Fibroblast of skin of scalp (primary cell): ENCODE data around the gene TRIM54.
A peak's percentile ranks its signal among the peaks of the same experiment; 100 is the strongest.
"Not testable (repeated sequence)": the region's sequence is repeated elsewhere in the genome, so short reads cannot be mapped to it uniquely, and the experiment has no call there.

ENCODE experiments used
- DNase-seq: peaks from one replicate; pipeline ENCODE4 v3.0.0-alpha.2; 2013

TRIM54 gene

GRCh38 chr2:27256855-27257454 is 25.3 kb upstream of the TRIM54 start:
- DNase-seq: no peak

GRCh38 chr2:27258051-27258450 is 24.2 kb upstream of the TRIM54 start:
- no peak for DNase-seq

- no peak for DNase-seq
Observed at GRCh38 chr2:27261241-27261925, 20.8 kb upstream of the TRIM54 start.

GRCh38 chr2:27261926-27262298 is 20.3 kb upstream of the TRIM54 start:
- DNase-seq: no peak

- DNase-seq: peak; percentile 22
Observed at GRCh38 chr2:27262379-27263286, 19.6 kb upstream of the TRIM54 start, which contains the start of gene SLC30A3. SLC30A3 (minus strand) TSS chr2:27263047; CDS start chr2:27262906, 141 bp downstream.

DNA sequence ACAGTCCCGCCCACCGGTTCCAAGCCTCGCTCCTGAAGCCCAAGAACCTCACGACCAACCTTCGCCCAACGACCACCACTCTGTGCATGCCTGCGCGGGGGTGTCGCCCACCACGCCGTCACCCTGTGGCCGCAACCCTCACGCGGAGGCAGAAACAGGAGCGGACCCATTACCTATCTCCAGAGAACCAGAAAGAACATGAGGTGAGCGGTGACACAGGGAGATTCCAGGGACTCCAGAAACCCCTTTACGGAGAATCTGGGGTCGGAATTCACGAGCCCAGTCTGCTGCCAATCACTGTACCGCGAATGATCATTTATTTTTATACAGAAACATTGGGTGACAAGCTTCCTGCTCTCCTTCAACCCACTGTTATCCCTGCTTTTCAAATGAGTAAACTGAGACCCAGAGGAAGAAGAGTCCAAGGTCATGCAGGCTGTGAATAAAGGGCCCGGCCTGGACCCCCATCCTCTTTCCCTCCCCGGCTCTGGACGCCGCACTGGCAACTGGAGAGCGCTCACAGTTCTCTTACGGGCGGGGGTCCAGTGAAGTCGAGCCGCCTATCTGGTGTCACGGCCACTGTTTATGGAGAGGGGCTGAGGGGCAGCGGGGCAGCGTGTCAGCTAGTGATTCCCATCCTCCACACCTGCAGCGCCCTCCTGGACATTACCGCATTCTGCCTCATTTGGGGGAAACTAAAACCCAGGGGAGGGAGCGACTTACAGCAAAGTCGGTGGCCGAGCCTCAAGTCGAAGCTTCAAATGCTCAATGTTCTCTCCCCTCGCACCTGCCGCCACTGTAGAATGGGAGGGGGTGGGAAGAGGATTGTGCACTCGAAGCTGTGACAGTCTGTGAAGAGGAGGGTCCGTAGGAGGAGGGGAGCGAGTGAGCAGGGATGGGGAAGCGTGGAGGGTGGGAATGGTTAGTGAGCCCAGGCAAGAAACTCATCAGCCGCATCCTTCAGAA is 18.7 kb upstream of the TRIM54 start:
- no peak for DNase-seq

DNA sequence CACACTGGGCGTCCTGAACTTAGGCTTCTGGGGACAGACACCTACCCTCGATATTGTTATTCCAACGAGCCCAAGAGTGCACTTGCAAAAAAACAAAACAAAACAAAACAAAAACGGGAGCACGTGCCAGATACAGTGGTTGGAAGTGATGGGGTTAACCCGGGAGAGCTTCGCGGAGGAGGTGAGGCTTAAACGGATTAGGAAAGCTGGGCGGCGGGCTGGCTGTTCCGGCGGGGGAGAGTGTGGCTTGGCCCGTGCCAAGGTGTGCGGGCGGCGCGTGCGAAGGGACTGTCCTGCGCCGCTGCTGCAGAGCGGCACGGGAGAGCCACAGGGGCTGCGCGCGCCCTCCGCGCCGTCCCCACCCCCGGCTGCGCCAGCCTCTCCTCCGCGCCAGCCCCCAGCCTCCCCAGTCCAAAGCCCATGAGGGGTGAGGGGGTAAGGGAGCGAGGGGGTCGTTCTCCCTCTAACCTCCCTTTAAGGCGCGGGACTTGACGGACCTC is 17.9 kb upstream of the TRIM54 start:
- DNase-seq: no peak

- DNase-seq: peak; percentile 59
Observed at GRCh38 chr2:27264753-27265535, 17.3 kb upstream of the TRIM54 start.

DNA sequence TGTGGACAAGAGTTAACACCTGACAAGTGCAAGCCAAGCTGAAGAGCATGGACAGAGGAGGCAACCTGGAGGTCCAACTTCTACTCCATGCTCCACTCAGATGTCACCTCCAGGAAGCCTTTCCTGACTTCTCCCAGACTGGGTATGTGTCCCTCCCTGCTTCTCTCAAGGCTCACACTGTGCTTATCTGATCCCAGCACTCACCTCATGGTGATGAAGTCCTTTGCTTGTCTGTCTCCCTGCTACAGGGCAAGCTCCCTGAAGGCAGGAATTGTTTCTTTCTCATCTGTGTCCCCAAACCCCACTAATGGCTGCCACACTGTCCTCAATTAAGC is 16.7 kb upstream of the TRIM54 start:
- DNase-seq: no peak

DNA sequence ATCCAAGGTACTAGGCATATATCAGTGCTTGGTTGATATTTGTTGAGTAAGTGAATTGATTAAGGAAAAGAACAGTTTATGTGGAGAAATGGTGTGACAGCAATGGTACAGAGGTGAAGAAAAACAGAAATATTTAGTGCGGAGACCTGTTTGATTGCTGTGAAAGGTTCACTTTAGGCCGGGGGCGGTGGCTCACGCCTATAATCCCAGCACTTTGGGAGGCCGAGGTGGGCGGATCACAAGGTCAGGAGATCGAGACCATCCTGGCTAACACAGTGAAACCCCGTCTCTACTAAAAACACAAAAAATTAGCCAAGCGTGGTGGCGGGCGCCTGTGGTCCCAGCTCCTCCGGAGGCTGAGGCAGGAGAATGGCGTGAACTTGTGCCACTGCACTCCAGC is 13.9 kb upstream of the TRIM54 start:
- DNase-seq: not testable (repeated sequence)

GRCh38 chr2:27270131-27270530 is 12.1 kb upstream of the TRIM54 start:
- no peak for DNase-seq

DNA sequence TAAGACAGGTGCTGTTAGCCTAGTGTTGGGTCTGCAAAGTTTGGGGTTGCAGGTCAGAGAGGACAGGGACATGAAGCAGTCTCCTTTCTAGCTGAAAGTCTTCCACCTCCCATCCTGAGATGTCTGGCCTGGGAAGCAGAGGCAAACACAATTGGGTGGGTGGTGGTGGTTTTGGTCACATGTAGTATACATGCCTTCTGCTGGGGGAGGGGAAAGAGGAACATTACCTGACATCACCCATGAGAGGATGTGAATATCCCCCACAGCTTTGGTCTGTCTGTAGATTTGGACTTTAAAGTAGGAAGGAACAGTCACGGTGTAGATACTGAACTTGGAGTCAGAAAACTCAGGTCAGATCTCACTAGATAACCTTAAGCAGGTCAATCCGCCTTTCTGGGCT is 11.6 kb upstream of the TRIM54 start:
- no peak for DNase-seq

DNA sequence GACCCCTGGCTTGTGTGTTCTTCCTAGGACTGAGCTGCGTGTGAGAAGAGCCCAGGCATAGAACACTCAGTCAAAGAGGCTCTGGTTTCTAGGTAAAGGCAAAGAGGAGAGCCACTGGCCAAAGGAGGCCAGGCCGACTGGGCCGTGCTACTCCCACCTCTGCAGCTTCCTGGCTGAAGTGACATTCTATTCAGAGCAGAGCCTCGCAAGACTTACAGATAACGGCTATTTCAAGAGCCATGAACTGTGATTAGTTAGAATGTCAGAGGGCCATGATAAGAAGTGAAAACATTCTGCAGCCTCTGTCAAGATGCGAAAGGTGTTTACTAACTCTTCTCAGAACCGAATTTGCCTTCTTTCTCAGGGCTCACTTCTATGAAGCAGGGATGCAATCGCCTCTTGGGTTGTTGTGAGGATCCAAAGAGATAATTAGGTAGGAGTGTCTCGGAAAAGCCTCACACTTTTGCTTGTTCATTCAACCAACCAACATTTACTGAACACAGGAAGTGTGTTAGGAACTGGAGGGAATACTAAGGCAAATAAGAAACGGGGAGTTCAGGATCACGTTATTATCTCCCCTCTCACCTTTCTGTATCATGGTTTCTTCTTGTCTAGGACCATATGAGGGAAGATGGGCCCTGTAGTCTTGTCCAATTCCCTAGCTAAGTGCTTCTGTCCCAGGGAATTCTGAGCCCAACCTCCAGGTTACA is 10.4 kb upstream of the TRIM54 start:
- DNase-seq: no peak

DNA sequence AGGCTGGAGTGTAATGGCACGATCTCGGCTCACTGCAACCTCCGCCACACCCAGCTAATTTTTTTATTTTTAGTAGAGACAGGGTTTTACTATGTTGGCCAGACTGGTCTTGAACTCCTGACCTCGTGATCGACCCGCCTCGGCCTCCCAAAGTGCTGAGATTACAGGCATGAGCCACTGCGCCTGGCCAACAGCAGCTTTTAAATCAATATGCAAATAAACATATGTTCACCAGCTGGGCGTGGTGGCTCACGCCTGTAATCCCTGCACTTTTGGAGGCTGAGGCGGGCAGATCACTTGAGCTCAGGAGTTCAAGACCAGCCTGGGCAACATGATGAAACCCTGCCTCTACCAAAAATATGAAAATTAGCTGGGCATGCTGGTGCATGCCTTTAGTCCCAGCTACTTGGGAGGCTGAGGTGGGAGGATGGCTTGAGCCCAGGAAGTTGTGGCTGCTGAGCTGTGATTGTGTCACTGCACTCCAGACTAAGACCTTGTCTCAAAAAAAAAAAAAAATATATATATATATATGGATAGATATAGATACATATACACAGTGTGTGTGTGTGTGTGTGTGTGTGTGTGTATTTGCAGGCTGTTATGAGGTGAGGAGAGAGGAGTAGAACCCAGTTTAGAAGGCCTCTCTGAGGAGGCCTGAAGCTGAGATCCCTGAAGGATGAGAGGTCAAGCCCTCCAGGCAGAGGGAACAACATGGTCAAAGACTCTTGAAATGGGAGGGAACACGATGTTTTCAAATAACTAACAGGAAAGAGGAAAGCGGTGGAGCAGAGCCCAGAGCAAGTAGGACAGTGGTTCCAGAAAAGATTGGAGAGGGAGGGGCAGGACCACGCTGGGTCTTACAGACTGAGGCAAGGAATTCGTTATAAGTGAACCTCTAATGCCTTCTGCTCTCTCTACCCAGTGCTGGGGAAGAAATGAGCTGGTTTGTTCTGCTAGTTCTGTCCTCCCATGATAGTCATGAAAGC is 9.4 kb upstream of the TRIM54 start:
- not testable (repeated sequence) for DNase-seq

DNA sequence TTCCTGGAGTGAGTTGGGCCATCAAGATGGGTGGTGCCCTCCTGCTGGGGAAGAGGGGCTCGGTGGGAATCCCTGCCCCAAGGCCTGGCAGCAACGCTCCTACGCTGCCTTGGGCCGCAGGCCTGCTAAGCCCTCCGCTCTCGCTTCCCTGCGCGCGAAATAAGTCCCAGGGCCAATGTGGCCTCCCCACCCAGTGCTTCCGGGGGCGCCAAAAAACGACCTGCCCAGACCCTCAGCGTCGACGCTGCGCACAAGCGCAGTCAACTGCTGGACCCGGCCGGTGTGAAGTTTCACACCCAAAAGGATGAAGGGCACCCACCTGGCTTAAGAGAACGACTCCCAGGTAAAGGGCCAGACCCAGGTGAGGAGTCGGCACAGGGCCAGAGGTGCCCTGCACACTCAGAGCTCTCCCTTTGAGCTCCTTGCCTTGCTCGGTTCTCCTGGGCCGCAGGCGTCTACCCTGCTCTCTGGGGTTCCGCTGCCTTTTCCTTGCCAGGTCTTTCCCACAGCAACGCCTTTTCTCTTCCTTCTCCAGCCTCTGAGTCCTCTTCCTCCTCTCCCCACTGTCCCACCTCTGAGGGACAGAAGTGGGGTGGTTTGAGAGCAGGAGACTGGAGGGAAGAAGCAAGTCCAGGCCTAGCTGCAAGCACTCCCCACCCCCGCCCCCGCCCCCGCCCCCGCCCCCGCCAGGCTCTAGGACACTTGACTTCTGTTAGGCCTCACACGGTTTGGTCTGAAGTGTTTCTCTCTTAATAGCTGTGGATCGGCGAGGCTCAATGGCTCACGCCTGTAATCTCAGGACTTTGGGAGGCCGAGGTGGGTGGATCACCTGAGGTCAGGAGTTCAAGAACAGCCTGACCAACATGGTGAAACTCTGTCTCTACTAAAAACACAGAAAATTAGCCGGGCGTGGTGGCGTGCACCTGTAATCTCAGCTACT is 6.7 kb upstream of the TRIM54 start, which contains the start of gene DNAJC5G:
TSS of gene DNAJC5G (plus strand) at position 223 of the 940 bp plus-strand sequence. CDS start 1,296 bp downstream, outside the sequence.
- no peak for DNase-seq

- DNase-seq: no peak
Observed at GRCh38 chr2:27278010-27278409, 4.2 kb upstream of the TRIM54 start.

DNA sequence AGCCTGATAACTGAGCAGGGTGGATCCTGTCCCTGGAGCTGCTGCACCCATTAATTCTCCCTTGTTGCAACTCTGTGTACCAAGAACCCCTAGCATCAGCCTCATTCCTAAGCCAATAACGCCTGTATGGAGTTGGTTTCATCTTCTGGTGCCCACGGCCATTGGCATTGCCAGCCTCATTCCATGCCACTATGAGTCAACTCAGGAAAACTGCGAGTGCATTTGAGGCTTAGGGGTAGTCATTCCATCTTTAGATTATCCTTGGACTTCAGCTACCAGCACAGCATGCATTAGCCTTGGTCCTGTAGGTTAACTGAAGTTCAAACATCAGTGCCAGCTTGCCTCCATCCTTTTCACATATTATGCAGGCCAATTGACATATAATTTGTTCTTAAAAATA is 1.4 kb upstream of the TRIM54 start:
- no peak for DNase-seq

GRCh38 chr2:27281442-27281841 is 787 bp upstream of the TRIM54 start:
- DNase-seq: no peak
